A673 (cell line): Measurements from ENCODE around the gene PCCB.

Experiments used
- EZH2 ChIP-seq: fragments of 200-600 bp; sonication (generic); IDR thresholded peaks from 2 replicates; pipeline ENCODE4 v1.6.1; 2017; ENCODE audit warnings: borderline replicate concordance, low read depth, mild to moderate bottlenecking, mixed read lengths, antibody characterized with exemption, low read length; ENCODE audit not compliant: poor library complexity, severe bottlenecking
- TF ChIP-seq, protein P1 (sequence below): fragments of 300-800, 200-600 bp; sonication (generic); conservative IDR thresholded peaks from 2 replicates; pipeline ENCODE4 v1.5.1; 2017; ENCODE audit warnings: low read depth, mild to moderate bottlenecking, antibody characterized with exemption, low read length, moderate library complexity, mixed read lengths

DNA sequence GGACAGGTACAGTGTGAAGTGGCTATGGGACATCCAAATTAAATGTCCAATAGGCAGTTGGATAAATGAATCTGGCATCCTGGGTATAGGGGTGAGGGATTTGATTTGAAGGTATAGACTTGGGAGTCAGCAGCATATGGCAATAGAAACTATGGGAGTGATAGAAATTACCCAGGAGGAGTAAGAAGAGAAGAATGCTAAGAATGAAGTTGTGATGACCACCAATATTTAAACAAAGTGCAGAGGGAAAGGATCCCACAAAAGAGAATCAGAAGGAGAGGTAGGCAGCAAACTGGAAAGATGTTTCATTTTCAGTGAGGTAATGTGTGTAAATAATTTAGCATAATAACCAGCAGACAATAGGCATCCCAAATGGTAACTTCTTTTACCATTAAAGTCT is 40.2 kb upstream of the PCCB start:
- TF ChIP-seq, protein P1, sequence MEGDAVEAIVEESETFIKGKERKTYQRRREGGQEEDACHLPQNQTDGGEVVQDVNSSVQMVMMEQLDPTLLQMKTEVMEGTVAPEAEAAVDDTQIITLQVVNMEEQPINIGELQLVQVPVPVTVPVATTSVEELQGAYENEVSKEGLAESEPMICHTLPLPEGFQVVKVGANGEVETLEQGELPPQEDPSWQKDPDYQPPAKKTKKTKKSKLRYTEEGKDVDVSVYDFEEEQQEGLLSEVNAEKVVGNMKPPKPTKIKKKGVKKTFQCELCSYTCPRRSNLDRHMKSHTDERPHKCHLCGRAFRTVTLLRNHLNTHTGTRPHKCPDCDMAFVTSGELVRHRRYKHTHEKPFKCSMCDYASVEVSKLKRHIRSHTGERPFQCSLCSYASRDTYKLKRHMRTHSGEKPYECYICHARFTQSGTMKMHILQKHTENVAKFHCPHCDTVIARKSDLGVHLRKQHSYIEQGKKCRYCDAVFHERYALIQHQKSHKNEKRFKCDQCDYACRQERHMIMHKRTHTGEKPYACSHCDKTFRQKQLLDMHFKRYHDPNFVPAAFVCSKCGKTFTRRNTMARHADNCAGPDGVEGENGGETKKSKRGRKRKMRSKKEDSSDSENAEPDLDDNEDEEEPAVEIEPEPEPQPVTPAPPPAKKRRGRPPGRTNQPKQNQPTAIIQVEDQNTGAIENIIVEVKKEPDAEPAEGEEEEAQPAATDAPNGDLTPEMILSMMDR, result no peak
- TF ChIP-seq EZH2, result no peak
